NCI-H774 (cell line): ENCODE data around the gene ADAM19.

Experiments used
- DNase-seq: peaks from one replicate; lab custom pipeline; 2025; lab: John Stamatoyannopoulos, UW

ADAM19 gene

DNA sequence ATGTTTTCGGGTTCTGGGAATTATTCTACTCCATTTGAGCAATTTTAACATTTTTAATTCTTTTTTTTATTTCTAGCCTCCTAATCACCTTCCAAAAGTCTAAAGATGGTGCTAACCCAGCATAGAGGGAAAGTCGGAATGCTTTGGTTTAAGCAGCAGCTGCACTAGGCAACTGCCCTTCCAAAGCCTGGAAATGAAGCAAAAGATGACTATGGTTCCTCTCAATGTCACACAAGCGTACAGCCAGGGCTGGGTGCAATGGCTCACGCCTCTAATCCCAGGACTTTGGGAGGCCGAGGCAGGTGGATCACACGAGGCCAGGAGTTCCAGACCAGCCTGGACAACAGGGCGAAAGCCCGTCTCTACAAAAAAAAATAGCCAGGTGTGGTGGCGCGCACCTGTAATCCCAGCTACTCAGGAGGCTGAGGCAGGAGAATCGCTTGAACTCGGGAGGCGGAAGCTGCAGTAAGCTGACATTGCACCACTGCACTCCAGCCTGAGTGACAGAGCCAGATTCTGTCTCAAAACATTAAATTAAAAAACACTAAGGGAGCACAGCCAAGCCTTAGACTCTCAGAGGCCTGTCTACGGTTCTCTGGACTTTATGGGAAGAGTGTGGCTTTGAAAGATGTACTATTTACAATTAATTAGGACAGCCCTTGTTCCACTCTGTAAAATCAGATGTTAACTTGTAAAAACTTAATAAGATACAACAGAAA is 33.1 kb downstream of the ADAM19 start:
- no peak for DNase-seq

GRCh38 chr5:157541447-157542118 is 34.0 kb downstream of the ADAM19 start:
- DNase-seq = no peak

- no peak for DNase-seq
These were observed 34.7 kb downstream of the ADAM19 start for GRCh38 chr5:157540707-157541446.

DNA sequence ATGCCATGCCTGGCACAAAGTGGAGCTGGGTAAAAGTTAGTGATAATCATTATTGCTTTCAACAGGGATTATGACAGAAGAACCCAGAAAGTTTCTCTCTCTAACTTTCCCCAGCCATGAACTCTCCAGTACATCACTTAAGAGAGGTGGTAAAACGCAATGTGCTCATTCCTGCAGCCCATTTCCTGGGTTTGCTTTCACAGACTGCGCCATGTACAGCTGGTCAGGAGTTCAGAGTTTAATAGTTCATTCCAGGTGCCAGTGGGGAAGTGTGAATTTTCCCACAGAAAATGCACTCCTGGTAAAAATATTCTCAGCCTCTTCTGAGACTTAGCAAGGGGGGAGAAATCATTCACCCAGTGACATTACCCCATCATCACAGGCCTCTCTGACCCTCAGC is 35.5 kb downstream of the ADAM19 start:
- no peak for DNase-seq

DNA sequence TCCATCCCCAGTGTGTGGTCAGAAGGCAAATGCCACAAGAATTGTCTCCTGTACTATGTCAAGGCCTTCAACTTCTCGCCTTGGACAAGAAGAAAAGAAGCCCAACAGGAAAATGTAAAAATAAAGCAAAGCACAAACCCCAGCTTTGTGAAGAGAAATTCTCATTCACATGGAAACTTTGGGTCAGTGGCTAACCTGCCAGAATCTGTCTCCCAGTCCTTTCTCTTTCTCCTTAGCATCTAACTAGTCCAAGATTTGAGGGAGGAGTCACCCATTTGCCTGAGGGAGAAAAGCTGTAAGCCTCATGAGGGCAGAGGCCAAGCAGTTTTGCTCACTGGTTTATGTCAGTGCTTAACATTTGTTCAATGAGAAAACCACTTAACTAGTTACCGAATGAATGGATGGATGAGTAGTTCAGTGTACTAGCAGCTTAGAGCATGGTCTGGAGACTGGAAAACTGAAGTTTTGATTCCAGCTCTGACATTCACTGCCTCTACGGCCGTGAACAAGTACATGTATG is 36.0 kb downstream of the ADAM19 start:
- DNase-seq = no peak

DNA sequence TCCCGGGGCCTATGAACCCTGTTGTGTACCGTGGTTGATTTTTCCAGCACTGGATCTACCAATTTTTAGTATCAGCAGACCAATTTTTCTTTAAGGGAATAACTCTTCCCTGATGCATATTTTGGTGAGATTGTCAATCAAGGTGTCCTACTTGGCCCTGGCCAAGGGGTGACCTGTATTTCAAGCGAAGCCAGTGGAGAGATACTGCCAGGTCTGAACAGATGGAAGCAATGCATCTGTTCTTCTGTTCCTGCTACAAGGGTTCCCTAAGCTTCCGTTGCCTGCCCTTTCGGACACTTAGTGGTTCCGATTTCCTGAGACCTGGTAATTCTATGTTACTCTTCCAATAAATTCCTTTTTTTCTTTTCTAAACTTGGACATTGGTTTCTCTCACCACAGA is 37.3 kb downstream of the ADAM19 start:
- no peak for DNase-seq

DNA sequence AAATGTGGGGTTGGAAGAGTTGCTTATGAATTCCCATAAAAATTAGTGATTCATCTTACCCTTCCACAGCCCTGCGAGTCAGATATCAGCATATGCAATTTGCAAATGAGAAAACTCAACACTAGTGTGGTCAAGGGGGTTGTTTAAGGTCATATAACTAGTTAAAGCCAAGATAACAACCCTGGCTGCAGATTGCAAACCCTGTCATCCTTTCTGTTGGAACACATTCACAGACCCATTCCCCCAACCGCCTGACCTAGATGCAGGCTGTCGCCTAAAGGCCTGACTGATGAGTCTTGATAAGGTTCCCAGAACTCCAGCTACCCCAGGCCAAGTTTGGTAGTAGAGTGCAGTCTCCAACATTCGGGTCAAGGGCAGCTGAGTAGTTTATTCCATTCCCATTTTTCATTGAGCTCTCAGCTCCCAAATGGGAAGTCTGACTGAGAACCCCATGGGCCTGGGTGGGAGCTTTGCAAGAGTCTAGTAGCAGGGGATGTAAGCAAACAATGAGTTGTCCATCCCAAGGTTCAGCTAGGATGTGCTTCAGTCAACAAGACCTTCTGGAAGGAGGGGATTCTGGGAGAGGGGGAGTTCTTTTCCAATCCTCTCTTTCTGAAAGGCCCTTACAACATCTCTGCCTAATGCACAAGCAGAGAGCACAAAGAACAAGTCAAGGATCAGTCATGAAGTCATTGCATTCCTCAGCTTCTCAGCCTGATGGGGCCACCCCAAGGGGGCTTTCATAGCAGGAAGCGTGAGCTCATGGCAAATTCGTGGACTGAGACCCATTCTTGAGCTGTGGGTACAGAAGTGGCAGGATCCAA is 40.3 kb downstream of the ADAM19 start:
- DNase-seq = no peak

GRCh38 chr5:157533011-157533481 is 42.5 kb downstream of the ADAM19 start:
- DNase-seq = no peak

GRCh38 chr5:157532022-157532421 is 43.6 kb downstream of the ADAM19 start:
- DNase-seq = no peak

GRCh38 chr5:157530226-157530972 is 45.2 kb downstream of the ADAM19 start:
- no peak for DNase-seq

DNA sequence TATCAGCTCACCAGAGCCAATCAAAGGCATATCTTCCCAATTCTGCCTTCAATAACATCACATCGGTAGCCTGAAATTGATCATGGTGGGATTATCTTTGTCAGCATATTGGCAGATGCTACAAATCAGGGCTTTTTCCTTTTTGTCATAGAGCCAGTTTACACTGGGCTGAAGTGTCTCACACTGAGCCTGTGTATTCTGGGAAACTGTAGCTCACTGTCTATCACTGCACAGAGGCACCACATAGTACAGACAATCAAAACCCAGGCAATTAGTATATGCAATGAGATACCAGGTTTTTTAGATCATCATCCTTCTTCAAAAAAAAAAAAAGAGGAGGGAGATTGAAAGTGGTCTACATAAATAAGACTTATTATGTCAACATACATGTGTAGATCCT is 46.6 kb downstream of the ADAM19 start:
- no peak for DNase-seq

DNA sequence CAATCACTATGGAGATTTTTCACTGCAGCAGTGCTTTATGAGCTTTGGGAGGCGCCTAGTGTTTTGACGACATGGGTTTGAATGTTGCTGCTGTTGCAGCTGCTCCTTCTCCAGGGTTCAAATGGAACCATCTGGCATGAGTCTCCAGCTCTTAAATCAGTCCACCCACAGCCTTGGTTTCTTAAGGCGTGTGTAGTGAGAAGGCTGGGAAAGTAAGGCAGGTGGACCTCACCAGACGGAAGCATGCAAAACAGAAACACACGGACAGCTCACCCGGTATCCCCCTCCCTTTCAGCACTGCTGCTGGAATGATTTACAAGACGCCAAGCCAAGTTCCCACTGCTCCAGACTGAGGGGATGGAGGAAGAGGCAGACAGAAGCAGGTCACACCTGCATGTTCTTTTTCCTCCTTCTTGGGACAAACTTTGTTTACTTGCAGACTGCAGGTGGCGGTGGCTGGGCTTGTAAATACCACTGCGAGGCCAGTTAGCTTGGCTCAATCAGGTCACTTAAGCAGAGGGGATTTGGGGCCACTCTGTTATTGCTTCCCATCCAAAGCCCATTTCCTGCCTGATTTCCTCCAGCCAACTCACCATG is 47.4 kb downstream of the ADAM19 start:
- DNase-seq = no peak

DNA sequence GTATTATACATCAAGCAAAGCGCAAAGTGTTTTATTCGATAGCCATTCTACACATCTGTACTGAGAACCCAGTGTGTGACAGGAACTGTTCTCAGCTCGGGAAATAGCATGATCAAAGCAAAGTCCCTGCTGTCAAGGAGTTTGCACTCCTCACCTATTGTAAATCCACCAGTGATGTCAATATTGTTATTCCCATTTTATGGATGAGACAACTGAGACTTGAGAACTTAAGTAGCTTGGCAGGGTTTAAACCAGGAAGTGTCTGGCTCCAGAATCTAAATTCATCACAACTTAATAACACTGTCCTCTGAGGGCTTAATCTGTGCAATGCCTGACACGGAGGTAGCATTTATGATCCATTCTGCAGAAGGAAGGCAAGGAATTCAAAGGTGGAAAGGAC is 50.7 kb downstream of the ADAM19 start:
- DNase-seq = no peak

DNA sequence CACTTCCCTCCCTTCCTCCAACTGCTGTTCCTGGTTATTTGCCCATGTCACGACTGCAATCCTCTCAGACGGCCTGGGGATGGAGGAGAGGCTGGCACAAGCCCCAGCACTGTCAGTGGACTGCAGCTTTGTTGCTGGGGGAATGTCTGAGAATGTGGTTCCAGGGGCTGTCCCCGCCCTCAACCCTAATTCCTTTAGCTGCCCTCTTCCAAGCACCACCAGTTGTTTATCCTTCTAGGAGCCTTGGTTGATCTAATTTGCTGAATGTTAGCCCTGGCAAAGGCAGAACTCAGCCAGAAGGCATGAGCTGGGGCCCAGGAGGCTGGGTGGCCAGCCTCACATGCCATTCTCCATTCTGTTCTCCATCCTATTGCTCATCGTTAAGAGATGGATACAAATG is 51.6 kb downstream of the ADAM19 start:
- DNase-seq = no peak

DNA sequence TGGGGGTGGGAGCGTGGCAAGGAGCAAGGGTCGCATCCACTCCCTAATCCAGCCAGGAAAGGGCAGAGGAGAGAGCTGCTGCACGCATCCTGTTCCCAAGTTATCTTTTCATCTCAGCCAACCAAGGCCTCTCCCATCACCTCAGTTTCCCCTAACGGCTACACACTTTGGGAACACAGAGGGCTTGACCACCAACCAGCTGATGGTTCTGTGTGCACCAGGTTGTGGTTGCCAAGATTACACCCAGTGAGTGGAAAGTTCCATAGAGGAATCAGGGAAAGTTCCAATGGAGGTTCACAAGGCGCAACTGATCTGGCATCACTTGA is 53.9 kb downstream of the ADAM19 start:
- DNase-seq = no peak

GRCh38 chr5:157520911-157521703 is 54.5 kb downstream of the ADAM19 start:
- no peak for DNase-seq

GRCh38 chr5:157519579-157520253 is 55.9 kb downstream of the ADAM19 start:
- no peak for DNase-seq

GRCh38 chr5:157518963-157519362 is 56.6 kb downstream of the ADAM19 start:
- no peak for DNase-seq

- DNase-seq = no peak
These were observed 58.8 kb downstream of the ADAM19 start for GRCh38 chr5:157516626-157517325.
